Stimulated activated naive CD4-positive, alpha-beta T cell (primary cell): Measurements from ENCODE around the gene CBFA2T3.
"Not testable (repeated sequence)": the region's sequence is repeated elsewhere in the genome, so short reads cannot be mapped to it uniquely, and the experiment has no call there.

Experiments used
- DNase-seq, 6 experiments: peaks; one replicate each; lab custom pipeline; 2025; lab: John Stamatoyannopoulos, UW

Gene CBFA2T3

GRCh38 chr16:88891083-88891482 is 85.9 kb downstream of the CBFA2T3 start:
- no peak for DNase-seq

GRCh38 chr16:88889702-88890352 is 87.2 kb downstream of the CBFA2T3 start:
- DNase-seq = not testable (repeated sequence)

GRCh38 chr16:88888461-88889387 is 88.3 kb downstream of the CBFA2T3 start:
- no peak for DNase-seq

- no peak for DNase-seq
Observed at GRCh38 chr16:88888057-88888456, 89.0 kb downstream of the CBFA2T3 start.

GRCh38 chr16:88886845-88887521 is 90.0 kb downstream of the CBFA2T3 start:
- no peak for DNase-seq

- no peak for DNase-seq
Observed at GRCh38 chr16:88886420-88886844, 90.6 kb downstream of the CBFA2T3 start.

GRCh38 chr16:88885693-88886280 is 91.2 kb downstream of the CBFA2T3 start:
- no peak for DNase-seq

GRCh38 chr16:88884569-88885271 is 92.3 kb downstream of the CBFA2T3 start:
- no peak for DNase-seq

- DNase-seq = no peak
Observed at GRCh38 chr16:88883946-88884345, 93.1 kb downstream of the CBFA2T3 start.

GRCh38 chr16:88883117-88883895 is 93.7 kb downstream of the CBFA2T3 start:
- no peak for DNase-seq

- peak in 1 of 6 experiments; percentile 4 for DNase-seq
Observed at GRCh38 chr16:88882358-88883030, 94.5 kb downstream of the CBFA2T3 start.

GRCh38 chr16:88881675-88882357 is 95.2 kb downstream of the CBFA2T3 start:
- no peak for DNase-seq

- DNase-seq = no peak
Observed at GRCh38 chr16:88881007-88881615, 95.9 kb downstream of the CBFA2T3 start.

- DNase-seq = no peak
Observed at GRCh38 chr16:88880226-88881006, 96.6 kb downstream of the CBFA2T3 start.

GRCh38 chr16:88879788-88880055 is 97.3 kb downstream of the CBFA2T3 start:
- DNase-seq = no peak

- DNase-seq = no peak
Observed at GRCh38 chr16:88878967-88879787, 97.8 kb downstream of the CBFA2T3 start.

- no peak for DNase-seq
Observed at GRCh38 chr16:88878356-88878755, 98.7 kb downstream of the CBFA2T3 start.
